ENCODE data around the gene EXOSC5. TPM values are rescaled to one million over a fixed set of nuclear protein-coding genes. Genes with fewer than 3 reads are reported as not detected.

The EXOSC5 gene
- total and polyA plus RNA-seq, 9 of the 15 experiments (the other 6 are each of a cell fraction or from before 2014, with no cell fraction given) = 10.9 to 75.5 (median 37.8) TPM

- no peak for TF ChIP-seq RBM14 (IDR thresholded peaks at IDR 0.05; ENCODE audit: borderline replicate concordance, insufficient read depth, low read depth, low read length)
- no peak for TF ChIP-seq TARDBP (IDR thresholded peaks at IDR 0.05)
- TF ChIP-seq PRDM10 (IDR thresholded peaks at IDR 0.05; ENCODE audit: partially characterized antibody) = peak; percentile 23
- no peak for TF ChIP-seq GTF2E2 (tag; IDR thresholded peaks at IDR 0.05)
- no peak for TF ChIP-seq ZNF24 (IDR thresholded peaks at IDR 0.05)
- TF ChIP-seq SRSF1 (IDR thresholded peaks at IDR 0.05; ENCODE audit: low read depth, low read length) = no peak
- TF ChIP-seq ZBED1 (IDR thresholded peaks at IDR 0.05) = no peak
- TF ChIP-seq GABPB2 (CRISPR knock-in tag; conservative IDR thresholded peaks at IDR 0.05) = no peak
- TF ChIP-seq BDP1 (IDR thresholded peaks at IDR 0.05; ENCODE audit: insufficient read depth, insufficient read length) = no peak
- peak; percentile 62; the same call in 1 of the 2 replicates for TF ChIP-seq ZEB2 (IDR thresholded peaks at IDR 0.05)
- 0 out of 2 replicates have a peak, but pooled peaks have one; percentile 66 for TF ChIP-seq MIER1 (IDR thresholded peaks at IDR 0.05; ENCODE audit: low read depth)
- TF ChIP-seq ASH1L (IDR thresholded peaks at IDR 0.05; ENCODE audit: borderline replicate concordance, low read depth, partially characterized antibody) = no peak
- TF ChIP-seq RFX5 (IDR thresholded peaks at IDR 0.05; ENCODE audit: low read depth, low read length) = no peak
- TF ChIP-seq MAFF (IDR thresholded peaks at IDR 0.05; ENCODE audit: low read length) = no peak
- TF ChIP-seq ELK1 (CRISPR knock-in tag; IDR thresholded peaks at IDR 0.05) = no peak
- TF ChIP-seq MYC (IDR thresholded peaks at IDR 0.05; ENCODE audit: low read depth, low read length) = no peak
- TF ChIP-seq MYC (CRISPR knock-in tag; IDR thresholded peaks at IDR 0.05; ENCODE audit: borderline replicate concordance, low read depth) = no peak
- no peak for TF ChIP-seq USF1 (CRISPR knock-in tag; IDR thresholded peaks at IDR 0.05)
- no peak for TF ChIP-seq KAT2B (IDR thresholded peaks at IDR 0.05; ENCODE audit: low read depth, low read length)
- TF ChIP-seq FIP1L1 (IDR thresholded peaks at IDR 0.05; ENCODE audit: low read depth, low read length, poor library complexity, severe bottlenecking) = no peak
- no peak for TF ChIP-seq PML (IDR thresholded peaks at IDR 0.05; ENCODE audit: low read length)
- no peak for TF ChIP-seq THRAP3 (IDR thresholded peaks at IDR 0.05; ENCODE audit: borderline replicate concordance)
- TF ChIP-seq MTF1 (CRISPR knock-in tag; IDR thresholded peaks at IDR 0.05; ENCODE audit: borderline replicate concordance) = no peak
- peak; percentile 67; the same call in 1 of the 2 replicates for TF ChIP-seq TOE1 (IDR thresholded peaks at IDR 0.05; ENCODE audit: borderline replicate concordance)
- no peak for TF ChIP-seq TOE1 (CRISPR knock-in tag; IDR thresholded peaks at IDR 0.05; ENCODE audit: borderline replicate concordance, low read depth)
Observed at GRCh38 chr19:41427647-41428480, 30.7 kb upstream of the EXOSC5 start (continued).
